ENCODE data around the gene MCU. TPM values are rescaled to one million over a fixed set of nuclear protein-coding genes. Genes with fewer than 3 reads are reported as not detected.

MCU gene
- total and polyA plus RNA-seq, 2 of the 8 experiments (the other 6 are each of a cell fraction or from before 2014, with no cell fraction given): 51.6 to 62.2 TPM

DNA sequence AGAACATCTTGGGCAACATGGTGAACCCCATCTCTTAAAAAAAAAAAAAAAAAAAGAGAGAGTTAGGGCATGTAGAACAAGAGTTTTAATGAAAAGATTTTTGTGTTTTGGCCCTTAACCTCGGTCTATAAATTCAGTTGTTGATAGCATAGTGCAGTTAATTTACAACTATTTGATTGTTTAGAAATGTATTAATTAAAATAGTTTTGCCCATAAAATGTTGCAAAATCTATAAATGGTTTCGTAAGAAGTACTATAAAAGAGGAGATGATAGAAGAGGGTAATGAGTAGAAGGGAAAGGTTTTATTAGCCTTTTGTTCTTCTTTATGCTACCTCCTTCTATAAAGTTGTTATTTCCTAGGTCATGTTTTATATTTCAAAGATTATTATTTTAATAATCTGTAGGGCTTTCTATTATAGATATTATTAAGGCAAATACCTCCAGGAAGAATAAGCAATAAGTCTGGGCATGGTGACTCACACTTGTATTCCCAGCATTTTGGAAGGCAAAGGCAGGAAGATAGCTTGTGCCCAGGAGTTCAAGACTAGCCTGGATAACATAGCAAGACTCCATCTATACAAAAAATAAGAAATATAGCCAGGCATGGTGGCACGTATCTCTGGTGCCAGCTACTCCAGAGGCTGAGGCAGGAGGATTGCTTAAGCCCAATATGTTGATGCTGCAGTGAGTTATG is 73.3 kb downstream of the MCU start:
- Histone ChIP-seq H3K79me2 (ENCODE audit: control insufficient read depth in 1 of 2, insufficient read depth in 2 of 2, low read length in 2 of 2) (peaks cover 0 to 83% of the 10 kb centered on the region in 2 experiments; a peak in 2 of 4 replicates), H3K14ac (ENCODE audit: insufficient read length) (no peak overlapping the region), H3K23ac (ENCODE audit: insufficient read length) (no peak overlapping the region), H3K79me1 (ENCODE audit: low read depth, low read length) (no peaks in the 10 kb centered on the region; the same call in 1 of the 2 replicates), H3K4ac (replicated peaks; ENCODE audit: insufficient read length, low read depth, low read length) (no peak overlapping the region), H4K8ac (ENCODE audit: extremely low read depth, insufficient read depth, low read length) (no peak overlapping the region), H2BK5ac (ENCODE audit: low read depth, low read length) (no peak overlapping the region), H4K91ac (replicated peaks; ENCODE audit: insufficient read length, low read length) (no peak overlapping the region), H2BK15ac (ENCODE audit: low read length) (no peak overlapping the region), H2BK20ac (ENCODE audit: low read length) (no peak overlapping the region), H3K9ac (replicated peaks in 1 of 4; ENCODE audit: extremely low read depth in 1 of 4, low read depth in 3 of 4, low read length in 3 of 4) (no peak overlapping the region), H3K4me3 (ENCODE audit: extremely low read depth in 1 of 4, insufficient read depth in 2 of 4, low read depth in 3 of 4, low read length in 4 of 4) (no peak overlapping the region), H3K9me3 (ENCODE audit: insufficient read depth in 2 of 2, low read depth in 1 of 2, low read length in 1 of 2) (no peaks in the 10 kb centered on the region), H3K36me3 (ENCODE audit: control insufficient read depth in 2 of 4, insufficient read depth in 4 of 4, low read length in 3 of 4) (no peaks in the 10 kb centered on the region), H2AFZ (ENCODE audit: low read length) (no peak overlapping the region), H2BK120ac (replicated peaks; ENCODE audit: low read depth, low read length) (no peak overlapping the region), H3K4me1 (replicated peaks in 1 of 4; ENCODE audit: control insufficient read depth in 3 of 4, insufficient read depth in 4 of 4, low read length in 3 of 4) (no peaks in the 10 kb centered on the region), H4K5ac (ENCODE audit: insufficient read length, low read depth, low read length) (no peak overlapping the region), H3K18ac (ENCODE audit: extremely low read depth, low read length) (no peak overlapping the region), H2AK5ac (ENCODE audit: low read depth, low read length) (no peak overlapping the region), H3K23me2 (ENCODE audit: low read depth, low read length) (no peaks in the 10 kb centered on the region), H3K27ac (ENCODE audit: low read depth, low read length) (no peak overlapping the region), H3K56ac (replicated peaks; ENCODE audit: insufficient read length, low read depth, low read length) (no peak overlapping the region), H2BK12ac (ENCODE audit: low read depth, low read length) (no peak overlapping the region), H3K27me3 (replicated peaks in 1 of 4; ENCODE audit: control insufficient read depth in 3 of 4, extremely low read depth in 1 of 4, insufficient read depth in 3 of 4, low read length in 3 of 4) (no peaks in the 10 kb centered on the region), H4K20me1 (replicated peaks in 1 of 2; ENCODE audit: control insufficient read depth in 1 of 2, insufficient read depth in 2 of 2, low read length in 2 of 2) (no peaks in the 10 kb centered on the region), H3K4me2 (ENCODE audit: insufficient read depth in 1 of 2, low read depth in 2 of 2, low read length in 2 of 2) (no peak overlapping the region)
- FAIRE-seq (no peak), DNase-seq (ENCODE audit: low read depth in 1 of 2, low spot score in 2 of 2) (no peak)
- 92 to 100% methylated on average over 1 to 3 of the region's 3 CpGs for WGBS, 2 experiments (ENCODE audit: extremely low coverage in 1 of 2, insufficient coverage in 1 of 2, insufficient read length in 1 of 2, insufficient replicate concordance in 2 of 2, low coverage in 1 of 2, low lambda C conversion rate in 2 of 2, missing lambda C conversion rate in 1 of 2)
- CTCF ChIA-PET (ENCODE audit: partially characterized antibody): no interaction called here
- POLR2A ChIA-PET (ENCODE audit: partially characterized antibody): interaction anchor here (1.0 to 1.6 kb wide), 2 partner anchors 8 to 10 kb away, joined by 4 read pairs; no protein-coding TSS in a partner anchor
- TF ChIP-seq SIN3A (conservative IDR thresholded peaks at IDR 0.05 in 1 of 2, IDR thresholded peaks at IDR 0.05 in 1 of 2; ENCODE audit: low read depth in 1 of 2, low read length in 2 of 2) (no peak), POU5F1 (IDR thresholded peaks at IDR 0.05; ENCODE audit: low read depth, low read length) (no peak), SP2 (IDR thresholded peaks at IDR 0.05; ENCODE audit: low read length) (no peak), KDM1A (IDR thresholded peaks at IDR 0.05; ENCODE audit: borderline replicate concordance, low read length) (no peak), CBX5 (IDR thresholded peaks at IDR 0.05; ENCODE audit: low read depth, low read length) (no peak), ASH2L (IDR thresholded peaks at IDR 0.05; ENCODE audit: low read length) (no peak), POLR2AphosphoS5 (IDR thresholded peaks at IDR 0.05; ENCODE audit: low read depth, low read length) (no peak), MAFK (IDR thresholded peaks at IDR 0.05; ENCODE audit: low read depth, low read length) (no peak)
- TF ChIP-seq, protein P1, sequence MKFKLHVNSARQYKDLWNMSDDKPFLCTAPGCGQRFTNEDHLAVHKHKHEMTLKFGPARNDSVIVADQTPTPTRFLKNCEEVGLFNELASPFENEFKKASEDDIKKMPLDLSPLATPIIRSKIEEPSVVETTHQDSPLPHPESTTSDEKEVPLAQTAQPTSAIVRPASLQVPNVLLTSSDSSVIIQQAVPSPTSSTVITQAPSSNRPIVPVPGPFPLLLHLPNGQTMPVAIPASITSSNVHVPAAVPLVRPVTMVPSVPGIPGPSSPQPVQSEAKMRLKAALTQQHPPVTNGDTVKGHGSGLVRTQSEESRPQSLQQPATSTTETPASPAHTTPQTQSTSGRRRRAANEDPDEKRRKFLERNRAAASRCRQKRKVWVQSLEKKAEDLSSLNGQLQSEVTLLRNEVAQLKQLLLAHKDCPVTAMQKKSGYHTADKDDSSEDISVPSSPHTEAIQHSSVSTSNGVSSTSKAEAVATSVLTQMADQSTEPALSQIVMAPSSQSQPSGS (IDR thresholded peaks at IDR 0.05; ENCODE audit: low read length): no peak
- TF ChIP-seq, protein P2, sequence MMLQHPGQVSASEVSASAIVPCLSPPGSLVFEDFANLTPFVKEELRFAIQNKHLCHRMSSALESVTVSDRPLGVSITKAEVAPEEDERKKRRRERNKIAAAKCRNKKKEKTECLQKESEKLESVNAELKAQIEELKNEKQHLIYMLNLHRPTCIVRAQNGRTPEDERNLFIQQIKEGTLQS (IDR thresholded peaks at IDR 0.05; ENCODE audit: insufficient read depth, low read depth, low read length): no peak
